BJ (cell line): ENCODE results near the gene POLE. TPM values are rescaled to one million over a fixed set of nuclear protein-coding genes. Genes with fewer than 3 reads are reported as not detected.

Source experiments
- CTCF ChIA-PET: fragments of 350-600 bp; formaldehyde crosslinking; extraction: SDS; loops from one replicate; lab custom pipeline; 2021; ENCODE audit warnings: antibody characterized with exemption, inconsistent platforms; lab: Yijun Ruan, JAX
- POLR2A ChIA-PET: fragments of 300-600 bp; sonication (Branson Sonifier 250); formaldehyde crosslinking; extraction: SDS; loops from one replicate; lab custom pipeline; 2021; ENCODE audit warnings: antibody characterized with exemption; lab: Charles Lee
- DNase-seq: peaks from one replicate; pipeline ENCODE4 v3.0.0-alpha.2; 2011; ENCODE audit warnings: low read depth
- H3K27me3 ChIP-seq: 2 replicates; pipeline ENCODE4 v1.6.0; 2011; ENCODE audit warnings: low read length; ENCODE audit not compliant: control insufficient read depth, insufficient read depth
- H3K36me3 ChIP-seq: 2 replicates; pipeline ENCODE4 v1.5.1; 2011; ENCODE audit warnings: low read length; ENCODE audit not compliant: control insufficient read depth, insufficient read depth
- H3K4me3 ChIP-seq: 2 replicates; pipeline ENCODE4 v1.5.1; 2011; ENCODE audit warnings: low read depth, mild to moderate bottlenecking, control low read depth, low read length
- CTCF ChIP-seq: IDR thresholded peaks from 2 replicates; pipeline ENCODE4 v1.5.1; 2011; ENCODE audit warnings: low read depth, mild to moderate bottlenecking, control low read depth, inconsistent platforms, low read length, moderate library complexity; ENCODE audit not compliant: insufficient read depth
- polyA plus RNA-seq: library from polyadenylated mRNA; depleted of rRNA; stranded (reverse); fragments of >200 nt; gene quantifications from 2 replicates; pipeline ENCODE4 v1.2.3, GENCODE V29; 2011

Gene POLE
- polyA plus RNA-seq, 1 experiment: 17.7 TPM

DNA sequence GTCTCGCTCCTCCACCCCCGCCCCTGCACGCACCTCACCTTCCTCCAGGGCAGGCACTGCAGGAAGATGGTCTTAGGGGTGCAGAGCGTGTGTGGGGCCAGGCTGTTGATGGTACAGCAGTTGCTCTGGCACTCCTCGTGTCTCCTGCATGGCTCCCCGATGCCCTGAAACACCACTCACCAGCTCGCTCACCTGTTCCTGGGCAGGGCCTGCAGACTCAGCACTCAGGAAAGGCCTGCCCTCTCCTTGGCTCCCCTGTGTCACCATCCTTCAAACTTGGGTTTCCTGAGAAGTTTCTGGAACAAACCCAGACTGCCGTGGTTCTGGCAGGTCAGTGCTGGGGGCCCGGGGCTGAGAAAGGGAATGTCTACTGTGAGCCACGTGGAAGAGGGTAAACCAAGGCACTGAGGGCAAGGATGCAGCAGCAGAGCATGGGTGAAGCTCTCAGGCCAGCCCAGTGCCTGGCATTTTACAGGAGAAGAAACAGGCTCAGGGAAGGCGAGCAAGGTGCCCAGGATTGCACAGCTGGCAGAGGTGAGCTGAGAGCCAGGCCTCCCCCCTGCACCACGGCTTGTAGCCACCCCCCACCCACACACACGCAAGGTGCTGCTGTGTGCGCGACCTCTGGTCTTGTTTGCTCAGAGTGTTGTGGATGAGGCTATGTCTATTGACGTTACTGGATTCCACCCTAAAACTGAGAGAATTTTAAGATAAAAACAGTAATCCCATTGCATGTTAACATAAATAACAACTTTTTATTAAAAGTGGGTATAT is 82.3 kb downstream of the POLE start:
- no peak for TF ChIP-seq CTCF
- DNase-seq: no peak
- Histone ChIP-seq H3K4me3 (no peak overlapping the region), H3K27me3 (peaks cover 31% of the 10 kb centered on the region), H3K36me3 (no peaks in the 10 kb centered on the region)
- CTCF ChIA-PET: no interaction called here
- POLR2A ChIA-PET: no interaction called here

DNA sequence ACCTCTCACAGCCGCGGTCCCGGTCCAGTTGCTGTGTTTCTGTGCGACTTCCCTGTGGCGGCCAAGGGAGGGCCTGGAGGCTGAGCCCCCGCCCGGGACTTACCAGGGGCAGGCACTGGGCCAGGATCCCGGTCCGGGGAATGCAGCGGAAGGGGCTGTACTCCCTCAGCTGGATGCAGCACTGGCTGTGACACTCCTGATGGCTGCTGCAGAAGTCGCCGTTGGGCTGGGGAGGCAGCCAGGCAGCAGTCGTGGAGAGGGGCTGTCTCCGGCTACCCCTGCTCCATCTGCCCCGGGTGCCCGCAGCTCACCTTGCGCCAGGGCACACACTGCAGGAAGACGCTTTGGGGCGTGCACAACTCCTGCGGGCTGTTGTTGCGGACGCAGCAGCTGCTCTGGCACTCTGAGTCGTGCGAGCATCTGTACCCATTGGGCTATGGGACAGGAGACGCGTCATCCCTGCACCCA is 83.0 kb downstream of the POLE start:
- POLR2A ChIA-PET: no interaction called here
- Histone ChIP-seq H3K36me3 (no peaks in the 10 kb centered on the region), H3K27me3 (peaks cover 31% of the 10 kb centered on the region), H3K4me3 (no peak overlapping the region)
- DNase-seq: no peak
- CTCF ChIA-PET: interaction anchor here (1.3 to 6.0 kb wide), 2 partner anchors 11 to 13 kb away, joined by 3 to 42 read pairs; no protein-coding TSS in a partner anchor
- no peak for TF ChIP-seq CTCF

GRCh38 chr12:132603240-132604150 is 83.6 kb downstream of the POLE start:
- H3K27me3 ChIP-seq: peaks cover 31% of the 10 kb centered on the region
- ChIA-PET POLR2A (no interaction called here), CTCF (interaction anchor here (1.3 to 6.0 kb wide), 2 partner anchors 12 to 14 kb away, joined by 3 to 42 read pairs; no protein-coding TSS in a partner anchor)
- no peak for TF ChIP-seq CTCF
- no peak for DNase-seq
- no peaks in the 10 kb centered on the region for H3K36me3 ChIP-seq
- no peak overlapping the region for H3K4me3 ChIP-seq

DNA sequence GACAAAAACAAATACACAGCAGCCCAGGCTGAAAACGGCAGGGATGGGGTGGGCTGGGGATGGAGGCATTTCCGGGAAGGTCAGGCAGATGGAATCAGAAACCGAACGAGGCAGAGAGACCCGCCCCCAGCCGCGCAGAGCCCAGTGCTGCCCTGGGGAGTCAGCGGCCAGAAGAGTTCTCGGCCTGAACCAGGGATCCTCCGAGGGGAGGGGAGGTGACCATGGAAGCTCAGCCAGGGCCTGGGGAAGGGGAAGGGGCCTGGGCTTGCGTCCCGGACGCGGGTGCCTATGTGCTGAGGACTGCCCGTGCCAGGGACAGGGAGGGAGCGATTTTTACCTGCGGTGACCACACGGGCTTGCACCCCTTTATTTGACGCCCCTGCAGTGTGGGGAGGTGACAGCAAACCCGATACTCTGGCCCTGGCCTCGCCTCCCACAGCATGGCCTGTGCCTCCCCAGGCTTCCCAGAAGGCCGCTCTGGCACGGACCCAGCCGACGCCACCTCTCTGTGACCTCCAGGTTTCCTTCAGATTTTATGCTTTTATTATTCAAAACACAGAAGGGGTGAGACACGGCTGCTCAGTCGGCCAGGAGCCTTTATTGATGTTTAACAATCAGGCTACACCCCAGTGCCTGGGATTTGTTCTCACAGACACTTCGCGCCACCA is 84.4 kb downstream of the POLE start:
- POLR2A ChIA-PET: no interaction called here
- no peaks in the 10 kb centered on the region for H3K36me3 ChIP-seq
- H3K27me3 ChIP-seq: peaks cover 28% of the 10 kb centered on the region
- no peak for TF ChIP-seq CTCF
- DNase-seq: no peak
- no peak overlapping the region for H3K4me3 ChIP-seq
- CTCF ChIA-PET: interaction anchor here (6.0 kb wide), 1 partner anchor 12 kb away, joined by 42 read pairs; no protein-coding TSS in a partner anchor
